IMR-90 (cell line): ENCODE measurements around the gene NT5M. TPM values are rescaled to one million over a fixed set of nuclear protein-coding genes. Genes with fewer than 3 reads are reported as not detected.

Source experiments
- ATAC-seq: fragments of 200-7000 bp; cut with Tn5 transposase; 2 replicates; pipeline ENCODE4 v1.9.1; 2020; ENCODE audit warnings: low read depth, mild to moderate bottlenecking, moderate library complexity
- BruUV-seq: library from RNA; stranded (reverse); fragments of 400-500 nt; replicated peaks from 2 replicates; lab custom pipeline; 2021; lab: Mats Ljungman, UMichigan
- CTCF ChIA-PET: fragments of 300-600 bp; formaldehyde crosslinking; extraction: SDS; loops from one replicate; lab custom pipeline; 2021; ENCODE audit warnings: antibody characterized with exemption; lab: Yijun Ruan, JAX
- POLR2A ChIA-PET: fragments of 300-600 bp; sonication (Branson Sonifier 250); formaldehyde crosslinking; loops from one replicate; lab custom pipeline; 2022; ENCODE audit warnings: antibody characterized with exemption; ENCODE audit not compliant: unreplicated experiment; lab: Charles Lee
- DNase-seq: peaks from one replicate; pipeline ENCODE4 v3.0.0; 2013
- H2AFZ ChIP-seq: replicated peaks from 2 replicates; pipeline ENCODE3; 2013; ENCODE audit warnings: low read length, mild to moderate bottlenecking; ENCODE audit not compliant: poor library complexity
- H2AK5ac ChIP-seq: 2 replicates; pipeline ENCODE4 v1.6.1; 2013; ENCODE audit warnings: low read depth, low read length, inconsistent platforms
- H2AK9ac ChIP-seq: replicated peaks from 2 replicates; pipeline ENCODE3; 2013; ENCODE audit warnings: mild to moderate bottlenecking, low read depth, low read length, moderate library complexity; ENCODE audit not compliant: poor library complexity
- H2BK120ac ChIP-seq: 2 replicates; pipeline ENCODE4 v1.6.1; 2013; ENCODE audit warnings: low read depth, low read length, inconsistent platforms
- H2BK15ac ChIP-seq: 3 replicates; pipeline ENCODE4 v1.6.1; 2013; ENCODE audit warnings: low read depth, low read length, inconsistent platforms
- H2BK20ac ChIP-seq: 2 replicates; pipeline ENCODE4 v1.6.1; 2013; ENCODE audit warnings: low read depth, mild to moderate bottlenecking, inconsistent platforms, low read length, moderate library complexity
- H2BK5ac ChIP-seq: 2 replicates; pipeline ENCODE4 v1.6.1; 2013; ENCODE audit warnings: mild to moderate bottlenecking, low read depth, low read length, inconsistent platforms; ENCODE audit not compliant: poor library complexity, severe bottlenecking
- H3K14ac ChIP-seq: replicated peaks from 2 replicates; pipeline ENCODE4 v1.6.1; 2013; ENCODE audit warnings: low read depth, low read length, inconsistent platforms
- H3K18ac ChIP-seq: 2 replicates; pipeline ENCODE4 v1.6.1; 2013; ENCODE audit warnings: low read depth, low read length, control low read depth
- H3K23ac ChIP-seq: 2 replicates; pipeline ENCODE4 v1.6.1; 2013; ENCODE audit warnings: low read depth, low read length, inconsistent platforms
- H3K27ac ChIP-seq: 2 replicates; pipeline ENCODE4 v1.5.1; 2013; ENCODE audit warnings: mild to moderate bottlenecking, control low read depth, low read length; ENCODE audit not compliant: insufficient read depth
- H3K27me3 ChIP-seq: 2 replicates; pipeline ENCODE4 v1.6.1; 2013; ENCODE audit warnings: low read length; ENCODE audit not compliant: control insufficient read depth, insufficient read depth
- H3K36me3 ChIP-seq: 2 replicates; pipeline ENCODE4 v1.6.1; 2013; ENCODE audit warnings: low read length, mixed read lengths; ENCODE audit not compliant: control insufficient read depth, insufficient read depth
- H3K4ac ChIP-seq: 2 replicates; pipeline ENCODE4 v1.6.1; 2013; ENCODE audit warnings: low read depth, low read length, inconsistent platforms
- H3K4me1 ChIP-seq: 2 replicates; pipeline ENCODE4 v1.6.1; 2013; ENCODE audit warnings: low read length, mixed read lengths; ENCODE audit not compliant: control insufficient read depth, insufficient read depth
- H3K4me2 ChIP-seq: 2 replicates; pipeline ENCODE4 v1.6.1; 2013; ENCODE audit warnings: low read depth, mild to moderate bottlenecking, control low read depth, low read length, moderate library complexity
- H3K4me3 ChIP-seq: 2 replicates; pipeline ENCODE4 v1.5.1; 2013; ENCODE audit warnings: low read depth, mild to moderate bottlenecking, control low read depth, low read length, moderate library complexity; ENCODE audit not compliant: insufficient read depth
- H3K56ac ChIP-seq: 2 replicates; pipeline ENCODE4 v1.6.1; 2013; ENCODE audit warnings: low read length, inconsistent platforms; ENCODE audit not compliant: insufficient read depth; ENCODE audit errors: extremely low read depth
- H3K79me1 ChIP-seq, 2 experiments: 2 replicates each; pipeline ENCODE4 v1.6.1; 2013; ENCODE audit warnings: low read length in 2 of 2, inconsistent platforms in 1 of 2, low read depth in 1 of 2
- H3K9ac ChIP-seq: 2 replicates; pipeline ENCODE4 v1.6.1; 2013; ENCODE audit warnings: low read depth, low read length, control low read depth
- H3K9me1 ChIP-seq: 2 replicates; pipeline ENCODE4 v1.6.1; 2013; ENCODE audit warnings: low read length, inconsistent platforms; ENCODE audit not compliant: insufficient read depth
- H3K9me3 ChIP-seq: 2 replicates; pipeline ENCODE4 v1.6.1; 2013; ENCODE audit warnings: low read length; ENCODE audit not compliant: control insufficient read depth, insufficient read depth
- H4K20me1 ChIP-seq: 2 replicates; pipeline ENCODE4 v1.6.1; 2013; ENCODE audit warnings: low read length, inconsistent platforms; ENCODE audit not compliant: insufficient read depth
- H4K5ac ChIP-seq: 2 replicates; pipeline ENCODE4 v1.6.1; 2013; ENCODE audit warnings: mild to moderate bottlenecking, low read depth, low read length, control low read depth
- H4K8ac ChIP-seq, 2 experiments: 2 replicates each; pipeline ENCODE4 v1.6.1; 2013; ENCODE audit warnings: low read depth in 2 of 2, low read length in 2 of 2, control low read depth in 1 of 2, inconsistent platforms in 1 of 2
- H4K91ac ChIP-seq: 2 replicates; pipeline ENCODE4 v1.6.1; 2013; ENCODE audit warnings: low read depth, low read length, inconsistent platforms; ENCODE audit not compliant: insufficient read depth
- CEBPB ChIP-seq: IDR thresholded peaks from 2 replicates; pipeline ENCODE4 v1.6.1; 2012; ENCODE audit warnings: low read depth, low read length, improper control_type of control experiment
- CTCF ChIP-seq: conservative IDR thresholded peaks from 2 replicates; pipeline ENCODE4 v1.5.1; 2012; ENCODE audit warnings: mild to moderate bottlenecking, low read depth, low read length, improper control_type of control experiment
- FOS ChIP-seq: fragments of 150-350 bp; IDR thresholded peaks from 2 replicates; pipeline ENCODE4 v1.6.1; 2016; ENCODE audit warnings: low read depth, low read length
- MAFK ChIP-seq: IDR thresholded peaks from 2 replicates; pipeline ENCODE4 v1.6.1; 2012; ENCODE audit warnings: low read depth, low read length, improper control_type of control experiment
- NFE2L2 ChIP-seq: fragments of 150-350 bp; IDR thresholded peaks from 2 replicates; pipeline ENCODE4 v1.6.1; 2016; ENCODE audit warnings: low read depth, mild to moderate bottlenecking, low read length
- POLR2A ChIP-seq: IDR thresholded peaks from 2 replicates; pipeline ENCODE4 v1.6.1; 2012; ENCODE audit warnings: mild to moderate bottlenecking, low read depth, low read length
- RFX5 ChIP-seq: IDR thresholded peaks from 2 replicates; pipeline ENCODE4 v1.8.0; 2012; ENCODE audit warnings: low read depth, mild to moderate bottlenecking, low read length, moderate library complexity
- SMC3 ChIP-seq: fragments of 150-350 bp; IDR thresholded peaks from 2 replicates; pipeline ENCODE4 v1.6.1; 2016; ENCODE audit warnings: low read depth, mild to moderate bottlenecking, antibody characterized with exemption, low read length, moderate library complexity
- USF2 ChIP-seq: fragments of 150-350 bp; IDR thresholded peaks from 2 replicates; pipeline ENCODE4 v1.6.1; 2017; ENCODE audit warnings: mild to moderate bottlenecking, antibody characterized with exemption, low read length, low read depth
- WGBS, 2 experiments: methylation state at CpG; one replicate each; pipeline versions ENCODE4 v1.1.5 to v1.1.7; 2013; ENCODE audit warnings: missing lambda C conversion rate in 2 of 2; ENCODE audit not compliant: insufficient read length in 1 of 2; ENCODE audit errors: extremely low coverage in 2 of 2; 5-methylcytosine and 5-hydroxymethylcytosine counted together
- dilution Hi-C: fragments of 300-500 bp; cut with HindIII; formaldehyde crosslinking; loops from one replicate; pipeline ENCODE4 v1.14.3; 2018; ENCODE audit warnings: low sequenced_read_pairs; ENCODE audit not compliant: unreplicated experiment
- in situ Hi-C: fragments of 300-500 bp; cut with MboI; formaldehyde crosslinking; loops from 3 replicates; pipeline ENCODE4 v1.14.3; 2019; ENCODE audit warnings: low sequenced_read_pairs, inconsistent platforms, mixed read lengths
- intact Hi-C: fragments of 100-400 bp; cut with micrococcal nuclease; formaldehyde crosslinking; loops from 2 replicates; pipeline ENCODE4 v1.10.0; 2022
- polyA plus RNA-seq, 3 experiments: library from polyadenylated mRNA; depleted of rRNA; stranded (reverse); fragments of >200 nt; gene quantifications; 2 replicates each; pipeline ENCODE4 v1.2.3, GENCODE V29; 2012; ENCODE audit warnings: low replicate concordance in 1 of 3
- total RNA-seq: library from RNA; depleted of rRNA; stranded (reverse); fragments of >200 nt; gene quantifications from 2 replicates; pipeline ENCODE4 v1.2.3, GENCODE V29; 2012

The NT5M gene
- total and polyA plus RNA-seq, 2 of the 4 experiments (the other 2 are of a cell fraction), result 0.18 to 0.32 TPM

GRCh38 chr17:17345294-17345597, 42.1 kb downstream of the NT5M start (continued):
- no peak for TF ChIP-seq CTCF

DNA sequence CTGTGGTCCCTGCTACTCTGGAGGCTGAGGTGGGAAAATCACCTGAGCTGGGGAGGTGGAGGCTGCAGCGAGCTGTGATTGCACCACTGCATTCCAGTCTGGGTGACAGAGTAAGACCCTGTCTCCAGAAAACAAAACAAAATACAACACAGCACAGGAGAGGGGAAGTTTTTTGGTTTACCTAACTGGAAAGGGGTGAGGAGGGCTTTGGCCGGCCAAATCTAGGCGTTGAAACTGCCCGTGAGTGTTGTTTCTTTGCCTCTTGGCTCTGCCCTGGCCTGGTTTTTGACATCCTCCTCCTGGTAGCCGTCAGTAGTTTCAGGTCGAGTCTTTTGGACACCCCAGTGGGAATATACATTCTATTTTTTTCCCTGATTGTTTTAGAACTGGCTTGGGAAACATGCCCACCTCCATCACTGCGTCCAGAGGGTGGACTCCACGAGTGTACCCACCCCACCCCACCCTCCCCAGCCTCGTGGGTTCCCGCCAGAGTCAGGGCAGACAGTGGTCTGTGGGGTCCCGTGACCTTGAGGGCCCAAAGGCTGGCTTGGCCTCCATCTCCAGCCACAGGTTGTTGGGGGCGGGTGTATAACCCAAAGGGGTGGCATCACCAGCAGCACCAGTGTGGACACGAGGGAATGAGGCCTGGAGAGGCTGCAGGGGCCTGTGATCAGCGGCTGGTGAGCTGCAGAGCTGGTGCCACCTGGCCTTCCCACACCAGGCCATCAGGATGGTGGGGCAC, 42.7 kb downstream of the NT5M start:
- Histone ChIP-seq H2BK5ac (no peak overlapping the region), H3K9me1 (no peaks in the 10 kb centered on the region), H3K18ac (no peak overlapping the region), H3K4ac (no peak overlapping the region), H4K5ac (no peak overlapping the region), H3K27me3 (peaks cover 18% of the 10 kb centered on the region; the same call in 1 of the 2 replicates), H3K4me1 (peaks cover 4% of the 10 kb centered on the region), H3K23ac (no peak overlapping the region), H4K91ac (no peak overlapping the region), H2AFZ (no peak overlapping the region), H3K27ac (no peak overlapping the region), H2AK5ac (no peak overlapping the region), H3K4me2 (no peak overlapping the region), H2BK15ac (no peak overlapping the region), H3K36me3 (no peaks in the 10 kb centered on the region), H4K20me1 (no peaks in the 10 kb centered on the region), H2BK120ac (no peak overlapping the region), H3K56ac (no peak overlapping the region), H3K9me3 (no peaks in the 10 kb centered on the region), H2AK9ac (no peak overlapping the region), H4K8ac (no peak overlapping the region), H3K14ac (no peak overlapping the region), H3K9ac (no peak overlapping the region), H3K79me1 (no peaks in the 10 kb centered on the region), H2BK20ac (no peak overlapping the region), H3K4me3 (no peak overlapping the region)
- no TSS peak for BruUV-seq
- intact Hi-C loops, result no loop called here
- TF ChIP-seq CEBPB, result no peak
- no peak for TF ChIP-seq RFX5
- no peak for TF ChIP-seq CTCF
- TF ChIP-seq SMC3, result no peak
- TF ChIP-seq NFE2L2, result no peak
- no peak for TF ChIP-seq POLR2A
- TF ChIP-seq FOS, result no peak
- TF ChIP-seq MAFK, result no peak
- no peak for TF ChIP-seq USF2
- dilution Hi-C loops, result no loop called here
- DNase-seq (no peak), ATAC-seq (no peak)
- 85% methylated on average over 5 of the region's 14 CpGs; no CpG with 5 or more reads in 1 of the 2 experiments for WGBS, 2 experiments
- in situ Hi-C loops, result no loop called here
- ChIA-PET POLR2A (no interaction called here), CTCF (interaction anchor here (0.6 kb wide), 1 partner anchor 440 kb away, joined by 3 read pairs; no protein-coding TSS in a partner anchor)
